GM21423 (cell line): ENCODE data around the gene SLC27A6.
"Not testable (repeated sequence)": the region's sequence is repeated elsewhere in the genome, so short reads cannot be mapped to it uniquely, and the experiment has no call there.

Source experiments
- ATAC-seq: cut with Tn5 transposase; IDR thresholded peaks from one replicate; pipeline ENCODE4 v1.9.1; 2021; ENCODE audit warnings: mild to moderate bottlenecking, moderate library complexity; ENCODE audit not compliant: unreplicated experiment

The SLC27A6 gene

GRCh38 chr5:128965011-128965637 lies at the start of gene SLC27A6:
TSS of gene SLC27A6 (plus strand) at chr5:128965488. CDS start at chr5:128966138, 650 bp downstream.
- ATAC-seq, result no peak

- ATAC-seq, result no peak
Measured at GRCh38 chr5:128919542-128919941, 45.7 kb upstream of the SLC27A6 start.

GRCh38 chr5:128920345-128921215 lies 44.7 kb upstream of the SLC27A6 start:
- ATAC-seq, result no peak

- no peak for ATAC-seq
Measured at GRCh38 chr5:128924299-128924698, 41.0 kb upstream of the SLC27A6 start.

GRCh38 chr5:128925973-128926372 lies 39.3 kb upstream of the SLC27A6 start:
- ATAC-seq, result no peak

- no peak for ATAC-seq
Measured at GRCh38 chr5:128927644-128928043, 37.6 kb upstream of the SLC27A6 start.

- not testable (repeated sequence) for ATAC-seq
Measured at GRCh38 chr5:128932232-128932631, 33.1 kb upstream of the SLC27A6 start.

GRCh38 chr5:128943100-128943499 lies 22.2 kb upstream of the SLC27A6 start:
- ATAC-seq, result not testable (repeated sequence)

- ATAC-seq, result no peak
Measured at GRCh38 chr5:128949847-128950546, 15.3 kb upstream of the SLC27A6 start.

GRCh38 chr5:128951301-128951700 lies 14.0 kb upstream of the SLC27A6 start:
- ATAC-seq, result not testable (repeated sequence)

GRCh38 chr5:128956164-128956563 lies 9.1 kb upstream of the SLC27A6 start:
- no peak for ATAC-seq

- ATAC-seq, result no peak
Measured at GRCh38 chr5:128962211-128962610, 3.1 kb upstream of the SLC27A6 start.

- ATAC-seq, result no peak
Measured at GRCh38 chr5:128965638-128966302, 482 bp downstream of the SLC27A6 start.

GRCh38 chr5:128966375-128966774 lies 1.1 kb downstream of the SLC27A6 start:
- no peak for ATAC-seq

- ATAC-seq, result no peak
Measured at GRCh38 chr5:128966846-128967245, 1.6 kb downstream of the SLC27A6 start.

GRCh38 chr5:128973244-128973643 lies 8.0 kb downstream of the SLC27A6 start:
- ATAC-seq, result no peak

GRCh38 chr5:128974567-128974966 lies 9.3 kb downstream of the SLC27A6 start:
- no peak for ATAC-seq

GRCh38 chr5:128979761-128980160 lies 14.5 kb downstream of the SLC27A6 start:
- ATAC-seq, result no peak

GRCh38 chr5:128980917-128981316 lies 15.6 kb downstream of the SLC27A6 start:
- ATAC-seq, result no peak

GRCh38 chr5:128984480-128984879 lies 19.2 kb downstream of the SLC27A6 start:
- no peak for ATAC-seq

- no peak for ATAC-seq
Measured at GRCh38 chr5:128988476-128988875, 23.2 kb downstream of the SLC27A6 start.
